DLD1 (cell line): ENCODE measurements around the gene MECP2.

Experiments
- in situ Hi-C: cut with HindIII; loops from 2 replicates; pipeline ENCODE4 v1.10.0; 2017; ENCODE audit warnings: low sequenced_read_pairs

Gene MECP2

GRCh38 chrX:154038656-154039055 is 58.9 kb downstream of the MECP2 start:
- in situ Hi-C loops: no loop called here

GRCh38 chrX:154037754-154038153 is 59.8 kb downstream of the MECP2 start:
- in situ Hi-C loops: no loop called here

- in situ Hi-C loops: no loop called here
Observed at GRCh38 chrX:154036513-154036912, 61.0 kb downstream of the MECP2 start.

- in situ Hi-C loops: no loop called here
Observed at GRCh38 chrX:154033848-154034247, 63.7 kb downstream of the MECP2 start.

GRCh38 chrX:154032653-154033052 is 64.9 kb downstream of the MECP2 start:
- in situ Hi-C loops: no loop called here

- in situ Hi-C loops: no loop called here
Observed at GRCh38 chrX:154032160-154032559, 65.4 kb downstream of the MECP2 start.

- in situ Hi-C loops: no loop called here
Observed at GRCh38 chrX:154030715-154031305, 66.7 kb downstream of the MECP2 start.

GRCh38 chrX:154030266-154030665 is 67.3 kb downstream of the MECP2 start:
- in situ Hi-C loops: no loop called here

GRCh38 chrX:154029439-154029838 is 68.1 kb downstream of the MECP2 start:
- in situ Hi-C loops: no loop called here

- in situ Hi-C loops: no loop called here
Observed at GRCh38 chrX:154028502-154029184, 68.9 kb downstream of the MECP2 start.

- in situ Hi-C loops: no loop called here
Observed at GRCh38 chrX:154027986-154028385, 69.5 kb downstream of the MECP2 start.

GRCh38 chrX:154027022-154027402 is 70.5 kb downstream of the MECP2 start:
- in situ Hi-C loops: no loop called here

GRCh38 chrX:154026136-154027021 is 71.1 kb downstream of the MECP2 start:
- in situ Hi-C loops: no loop called here

GRCh38 chrX:154025230-154025629 is 72.3 kb downstream of the MECP2 start:
- in situ Hi-C loops: no loop called here

GRCh38 chrX:154024271-154024670 is 73.2 kb downstream of the MECP2 start:
- in situ Hi-C loops: no loop called here

- in situ Hi-C loops: no loop called here
Observed at GRCh38 chrX:154023276-154024000, 74.1 kb downstream of the MECP2 start.

- in situ Hi-C loops: no loop called here
Observed at GRCh38 chrX:154022108-154022507, 75.4 kb downstream of the MECP2 start.

GRCh38 chrX:154021131-154021611 is 76.3 kb downstream of the MECP2 start:
- in situ Hi-C loops: no loop called here

- in situ Hi-C loops: no loop called here
Observed at GRCh38 chrX:154020536-154021115, 76.9 kb downstream of the MECP2 start.

- in situ Hi-C loops: no loop called here
Observed at GRCh38 chrX:154019633-154020528, 77.6 kb downstream of the MECP2 start, which contains the start of gene IRAK1. TSS of gene IRAK1 (minus strand) at chrX:154019902. CDS start at chrX:154019812, 90 bp downstream.
